Small intestine (tissue), 7 donors: ENCODE measurements around the gene PREPL. TPM values are rescaled to one million over a fixed set of nuclear protein-coding genes. Genes with fewer than 3 reads are reported as not detected.
"Not testable (repeated sequence)": the region's sequence is repeated elsewhere in the genome, so short reads cannot be mapped to it uniquely, and the experiment has no call there.

ENCODE experiments used
- DNase-seq, 2 donors: peaks; one replicate each; pipeline versions ENCODE4 v3.0.0 to v3.0.0-alpha.2; 2013
- FAIRE-seq: peaks from 2 replicates; lab custom pipeline; 2012; peaks lifted over from hg19 to GRCh38; lab: Jason Lieb, UNC
- H3K27ac ChIP-seq, 3 donors: one replicate each; pipeline ENCODE4 v1.5.1; 2013; ENCODE audit warnings: low read length in 2 of 3, mild to moderate bottlenecking in 2 of 3, control low read depth in 1 of 3, inconsistent platforms in 1 of 3, low read depth in 1 of 3, moderate library complexity in 1 of 3
- H3K27me3 ChIP-seq, 3 donors: one replicate each; pipeline ENCODE4 v1.6.1; 2013; ENCODE audit warnings: low read length in 3 of 3, inconsistent platforms in 1 of 3; ENCODE audit not compliant: control insufficient read depth in 3 of 3, insufficient read depth in 3 of 3
- H3K36me3 ChIP-seq, 3 donors: one replicate each; pipeline ENCODE4 v1.6.1; 2013; ENCODE audit warnings: low read length in 3 of 3, inconsistent platforms in 1 of 3, low read depth in 1 of 3, mild to moderate bottlenecking in 1 of 3, moderate library complexity in 1 of 3; ENCODE audit not compliant: control insufficient read depth in 3 of 3, insufficient read depth in 2 of 3
- H3K4me1 ChIP-seq, 3 donors: one replicate each; pipeline ENCODE4 v1.6.1; 2013; ENCODE audit warnings: low read length in 2 of 3, inconsistent platforms in 1 of 3, low read depth in 1 of 3, mild to moderate bottlenecking in 1 of 3, moderate library complexity in 1 of 3; ENCODE audit not compliant: control insufficient read depth in 3 of 3, insufficient read depth in 2 of 3
- H3K4me3 ChIP-seq, 3 donors: one replicate each; pipeline ENCODE4 v1.5.1; 2013; ENCODE audit warnings: low read length in 3 of 3, control low read depth in 1 of 3, inconsistent platforms in 1 of 3, low read depth in 1 of 3, mild to moderate bottlenecking in 1 of 3, moderate library complexity in 1 of 3
- H3K9me3 ChIP-seq, 2 donors: one replicate each; pipeline ENCODE4 v1.6.1; 2013; ENCODE audit warnings: low read depth in 1 of 2, low read length in 1 of 2; ENCODE audit not compliant: control insufficient read depth in 2 of 2, insufficient read depth in 1 of 2
- WGBS, 3 donors: extraction: QIAGEN DNeasy Blood & Tissue Kit; methylation state at CpG; one replicate each; pipeline ENCODE4 v1.1.7; 2013; 5-methylcytosine and 5-hydroxymethylcytosine counted together
- polyA plus RNA-seq, 4 donors: library from polyadenylated mRNA; stranded (reverse) in 3 of 4; unstranded in 1 of 4; fragments of 200-250 nt in 3 of 4; fragments of 120-200 nt in 1 of 4; gene quantifications; one replicate each; pipeline versions ENCODE4 v1.2.1 to v1.2.3, GENCODE V29; 2013
- donor health status: healthy with polysubstance abuse.
- donor health status: control.
- donor health status: control.
- donor health status: Bipolar disorder and iron deficiency.
- donor health status: healthy.

Gene PREPL
- polyA plus RNA-seq, 4 donors = 4.3 to 46.9 (median 11.3) TPM

DNA sequence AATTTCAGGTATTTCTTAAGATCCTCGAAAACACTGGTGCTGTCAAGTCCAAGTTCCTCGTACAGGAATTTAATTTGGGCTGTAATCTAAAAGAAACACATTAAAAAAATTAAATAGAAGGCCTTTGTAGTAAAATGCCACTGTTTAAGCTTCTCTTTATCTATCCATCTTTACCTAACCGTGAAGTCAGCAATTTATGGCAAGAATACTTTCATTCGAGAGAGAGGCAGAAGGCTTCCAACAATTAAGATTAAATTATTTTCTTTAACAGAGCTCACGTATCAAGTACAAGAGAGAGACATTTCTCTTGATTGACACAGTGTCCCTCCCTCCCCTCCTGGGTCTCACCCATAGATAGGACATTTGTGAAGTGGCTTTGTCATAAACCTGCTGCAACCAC is 39.9 kb downstream of the PREPL start:
- H3K36me3 ChIP-seq = peaks cover 12 to 29% (median 21%) of the 10 kb centered on the region in 3 donors
- no peak for FAIRE-seq
- WGBS, 3 donors = 86 to 96% (median 86%) methylated on average over 5 of the region's 5 CpGs

GRCh38 chr2:44320832-44321231 is 40.5 kb downstream of the PREPL start:
- FAIRE-seq (no peak), DNase-seq (no peak)
- 56 to 92% (median 68%) methylated on average over 1 of the region's 1 CpG for WGBS, 3 donors
- Histone ChIP-seq H3K4me3 (no peak overlapping the region), H3K9me3 (no peaks in the 10 kb centered on the region), H3K36me3 (peaks cover 12 to 29% (median 17%) of the 10 kb centered on the region in 3 donors), H3K27ac (no peak overlapping the region), H3K27me3 (no peaks in the 10 kb centered on the region), H3K4me1 (no peaks in the 10 kb centered on the region)

More for the DNA sequence above, 39.9 kb downstream of the PREPL start:
- DNase-seq = no peak
- H3K27me3 ChIP-seq = no peaks in the 10 kb centered on the region
- H3K4me3 ChIP-seq = no peak overlapping the region
- no peaks in the 10 kb centered on the region for H3K9me3 ChIP-seq
- H3K27ac ChIP-seq = no peak overlapping the region
- H3K4me1 ChIP-seq = no peaks in the 10 kb centered on the region

- FAIRE-seq = no peak
- Histone ChIP-seq H3K27ac (no peak overlapping the region), H3K36me3 (peaks cover 10 to 40% (median 27%) of the 10 kb centered on the region in 3 donors), H3K27me3 (no peaks in the 10 kb centered on the region), H3K4me1 (no peaks in the 10 kb centered on the region), H3K4me3 (no peak overlapping the region), H3K9me3 (peaks cover 0 to 6% of the 10 kb centered on the region in 2 donors)
- no peak for DNase-seq
Observed at GRCh38 chr2:44315945-44316344, 45.3 kb downstream of the PREPL start.

- no peaks in the 10 kb centered on the region for H3K4me1 ChIP-seq
- DNase-seq = no peak
- H3K27me3 ChIP-seq = no peaks in the 10 kb centered on the region
- no peak overlapping the region for H3K27ac ChIP-seq
- peaks cover 0 to 18% of the 10 kb centered on the region in 2 donors for H3K9me3 ChIP-seq
- peaks cover 5 to 37% (median 37%) of the 10 kb centered on the region in 3 donors for H3K36me3 ChIP-seq
- no peak for FAIRE-seq
- no peak overlapping the region for H3K4me3 ChIP-seq
Observed at GRCh38 chr2:44314362-44314761, 46.9 kb downstream of the PREPL start.

DNA sequence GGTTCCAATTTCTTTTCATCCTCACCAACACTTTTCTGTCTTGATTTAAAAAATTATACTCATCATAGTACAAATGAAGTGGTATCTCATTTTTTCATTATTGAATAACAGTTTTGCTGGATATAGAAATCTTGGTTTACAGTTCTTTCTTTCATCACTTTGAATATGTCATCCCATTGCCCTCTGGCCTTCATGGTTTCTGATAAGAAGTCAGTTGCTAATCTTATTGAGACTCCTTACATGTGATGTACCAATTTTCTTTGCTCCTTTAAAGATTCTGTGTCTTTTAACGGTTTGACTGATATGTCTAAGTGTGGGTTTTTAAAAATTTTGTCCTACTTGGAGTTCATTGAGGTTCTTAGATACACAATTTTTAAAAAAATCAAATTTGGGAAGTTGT is 51.0 kb downstream of the PREPL start:
- 92 to 100% (median 99%) methylated on average over 1 of the region's 1 CpG for WGBS, 3 donors
- Histone ChIP-seq H3K9me3 (peaks cover 0 to 30% of the 10 kb centered on the region in 2 donors), H3K27ac (no peak overlapping the region), H3K4me1 (no peaks in the 10 kb centered on the region), H3K27me3 (no peaks in the 10 kb centered on the region), H3K36me3 (peaks cover 5 to 43% (median 34%) of the 10 kb centered on the region in 3 donors), H3K4me3 (no peak overlapping the region)
- DNase-seq (no peak), FAIRE-seq (no peak)

GRCh38 chr2:44305882-44306281 is 55.4 kb downstream of the PREPL start:
- no peak overlapping the region for H3K27ac ChIP-seq
- WGBS, 3 donors = 79 to 92% (median 90%) methylated on average over 7 of the region's 7 CpGs
- peaks cover 0 to 23% of the 10 kb centered on the region in 2 donors for H3K9me3 ChIP-seq
- FAIRE-seq (no peak), DNase-seq (no peak)
- no peaks in the 10 kb centered on the region for H3K27me3 ChIP-seq
- H3K4me1 ChIP-seq = no peaks in the 10 kb centered on the region
- H3K36me3 ChIP-seq = peaks cover 0 to 46% (median 11%) of the 10 kb centered on the region in 3 donors
- no peak overlapping the region for H3K4me3 ChIP-seq

DNA sequence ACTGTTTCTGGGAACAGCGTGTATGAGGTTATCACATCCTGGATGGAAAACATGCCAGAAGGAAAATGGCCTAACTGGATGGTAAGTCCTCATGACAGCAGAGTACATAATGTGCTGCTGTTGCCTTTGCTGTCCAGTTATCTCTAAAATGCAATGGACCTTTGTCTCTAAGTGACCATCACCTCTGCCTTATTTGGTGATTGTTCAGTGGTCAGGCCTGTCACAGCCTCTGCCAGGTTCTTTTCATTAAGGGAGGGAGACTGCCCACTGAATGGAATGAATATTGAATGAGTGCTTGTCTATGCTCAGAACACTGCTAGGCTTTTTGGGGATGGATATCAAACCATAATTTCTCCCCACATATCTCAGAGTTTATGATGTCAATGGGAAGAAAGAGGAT is 57.0 kb downstream of the PREPL start:
- Histone ChIP-seq H3K9me3 (peaks cover 0 to 11% of the 10 kb centered on the region in 2 donors), H3K4me3 (no peak overlapping the region), H3K4me1 (no peaks in the 10 kb centered on the region), H3K27ac (no peak overlapping the region), H3K36me3 (peaks cover 0 to 39% (median 5%) of the 10 kb centered on the region in 3 donors), H3K27me3 (no peaks in the 10 kb centered on the region)
- WGBS, 3 donors = 96 to 100% (median 100%) methylated on average over 1 of the region's 1 CpG
- no peak for DNase-seq
- FAIRE-seq = no peak

DNA sequence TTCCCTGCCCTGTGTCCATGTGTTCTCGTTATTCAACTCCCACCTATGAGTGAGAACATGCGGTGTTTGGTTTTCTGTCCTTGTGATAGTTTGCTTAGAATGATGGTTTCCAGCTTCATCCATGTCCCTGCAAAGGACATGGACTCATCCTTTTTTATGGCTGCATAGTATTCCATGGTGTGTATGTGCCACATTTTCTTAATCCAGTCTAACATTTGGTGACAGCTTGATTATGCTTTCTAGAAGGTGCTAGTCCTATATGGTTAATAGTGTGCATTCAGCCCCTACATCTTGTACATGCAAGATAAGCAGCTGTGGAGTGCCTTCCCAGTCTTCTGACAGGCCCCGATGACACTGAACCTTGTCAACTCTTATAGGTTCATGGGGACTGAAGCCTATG is 57.5 kb downstream of the PREPL start:
- WGBS, 3 donors = 81 to 99% (median 91%) methylated on average over 3 of the region's 3 CpGs
- peaks cover 0 to 37% (median 5%) of the 10 kb centered on the region in 3 donors for H3K36me3 ChIP-seq
- H3K27ac ChIP-seq, H3K9me3 ChIP-seq, H3K4me1 ChIP-seq, H3K4me3 ChIP-seq, H3K27me3 ChIP-seq, DNase-seq, FAIRE-seq: not testable (repeated sequence)

DNA sequence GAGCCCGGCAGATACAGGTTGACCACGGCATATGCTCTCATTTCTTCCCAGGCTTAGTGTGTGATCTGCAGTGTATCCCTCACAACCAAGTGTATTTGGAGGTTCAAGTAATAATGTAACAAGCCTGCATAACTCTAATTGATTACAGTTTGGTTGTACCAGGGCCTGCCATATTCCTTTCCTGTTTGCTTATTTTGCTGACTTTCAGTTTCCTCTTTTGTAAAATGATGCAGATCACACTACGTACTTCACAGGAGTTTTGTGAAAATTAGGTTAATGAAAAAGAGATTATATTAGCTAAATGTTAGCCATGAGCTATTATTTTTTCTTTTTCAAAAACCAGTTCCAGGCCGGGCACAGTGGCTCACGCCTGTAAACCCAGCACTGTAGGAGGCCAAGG is 60.2 kb downstream of the PREPL start:
- Histone ChIP-seq H3K4me3 (no peak overlapping the region), H3K27ac (no peak overlapping the region), H3K36me3 (peaks cover 0 to 40% (median 6%) of the 10 kb centered on the region in 3 donors), H3K27me3 (no peaks in the 10 kb centered on the region), H3K4me1 (peaks cover 0 to 5% (median 0%) of the 10 kb centered on the region in 3 donors), H3K9me3 (peaks cover 0 to 4% of the 10 kb centered on the region in 2 donors)
- DNase-seq = no peak
- 87 to 99% (median 92%) methylated on average over 5 of the region's 5 CpGs for WGBS, 3 donors
- FAIRE-seq = no peak
